Fibroblast of pulmonary artery (primary cell): ENCODE data around the gene NKAIN2.

Source experiments
- DNase-seq: peaks from one replicate; pipeline ENCODE4 v3.0.0-alpha.2; 2010; ENCODE audit warnings: low read depth
- H3K4me3 ChIP-seq: replicated peaks from 2 replicates; pipeline ENCODE4 v1.5.1; 2011; ENCODE audit warnings: low read depth, mild to moderate bottlenecking, control low read depth, low read length, moderate library complexity
- TF ChIP-seq, protein P1 (sequence below): IDR thresholded peaks from 2 replicates; pipeline ENCODE4 v1.5.1; 2011; ENCODE audit warnings: mild to moderate bottlenecking, control low read depth, low read length, inconsistent platforms; ENCODE audit errors: missing control alignments

NKAIN2 gene

DNA sequence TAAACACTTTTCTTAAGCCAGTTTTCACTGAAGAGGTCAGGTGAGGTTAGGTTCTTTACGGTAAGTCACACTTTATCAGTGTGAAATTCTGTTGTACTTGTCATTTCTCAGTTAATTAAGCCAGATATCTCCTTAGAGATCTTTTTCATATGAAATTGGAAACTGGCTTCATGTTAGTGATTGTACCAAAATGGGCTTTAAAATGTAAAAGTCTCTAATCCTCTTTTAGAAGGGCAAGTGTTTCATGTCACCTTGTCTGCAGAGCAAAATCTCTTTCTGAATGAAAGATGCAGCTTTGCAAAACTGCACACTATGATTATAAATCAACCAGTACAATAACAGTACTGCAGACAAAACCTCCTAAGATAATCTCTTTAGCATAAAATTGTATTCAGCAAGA is 949.3 kb downstream of the NKAIN2 start:
- no peak overlapping the region for H3K4me3 ChIP-seq
- DNase-seq, result no peak
- TF ChIP-seq, protein P1, sequence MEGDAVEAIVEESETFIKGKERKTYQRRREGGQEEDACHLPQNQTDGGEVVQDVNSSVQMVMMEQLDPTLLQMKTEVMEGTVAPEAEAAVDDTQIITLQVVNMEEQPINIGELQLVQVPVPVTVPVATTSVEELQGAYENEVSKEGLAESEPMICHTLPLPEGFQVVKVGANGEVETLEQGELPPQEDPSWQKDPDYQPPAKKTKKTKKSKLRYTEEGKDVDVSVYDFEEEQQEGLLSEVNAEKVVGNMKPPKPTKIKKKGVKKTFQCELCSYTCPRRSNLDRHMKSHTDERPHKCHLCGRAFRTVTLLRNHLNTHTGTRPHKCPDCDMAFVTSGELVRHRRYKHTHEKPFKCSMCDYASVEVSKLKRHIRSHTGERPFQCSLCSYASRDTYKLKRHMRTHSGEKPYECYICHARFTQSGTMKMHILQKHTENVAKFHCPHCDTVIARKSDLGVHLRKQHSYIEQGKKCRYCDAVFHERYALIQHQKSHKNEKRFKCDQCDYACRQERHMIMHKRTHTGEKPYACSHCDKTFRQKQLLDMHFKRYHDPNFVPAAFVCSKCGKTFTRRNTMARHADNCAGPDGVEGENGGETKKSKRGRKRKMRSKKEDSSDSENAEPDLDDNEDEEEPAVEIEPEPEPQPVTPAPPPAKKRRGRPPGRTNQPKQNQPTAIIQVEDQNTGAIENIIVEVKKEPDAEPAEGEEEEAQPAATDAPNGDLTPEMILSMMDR, result no peak

DNA sequence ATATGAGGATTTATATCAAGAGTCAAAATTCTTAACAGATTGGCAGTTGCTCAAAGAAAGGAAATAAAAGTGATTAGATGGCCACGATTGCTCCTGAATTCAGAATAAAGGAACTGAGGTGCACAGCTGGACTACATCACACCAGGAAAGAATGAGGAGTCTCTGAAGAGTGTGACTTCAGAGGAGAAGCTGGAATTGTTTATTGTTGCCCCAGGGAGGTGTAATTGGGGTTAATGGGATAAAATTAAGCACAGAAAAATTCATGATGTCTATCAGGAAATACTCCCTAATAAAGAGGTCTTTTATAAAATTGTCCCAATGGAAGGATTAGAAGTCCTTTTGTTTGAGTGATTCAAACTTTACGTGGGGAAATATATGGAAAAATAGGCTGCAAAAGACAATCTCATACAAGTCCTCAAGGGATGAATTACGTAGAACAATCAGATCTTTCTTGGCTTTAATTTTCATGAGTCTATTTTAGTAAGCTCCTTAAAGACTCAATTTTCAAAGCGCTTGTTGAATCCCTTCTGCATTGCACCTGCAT is 950.0 kb downstream of the NKAIN2 start:
- DNase-seq, result no peak
- TF ChIP-seq, protein P1, result no peak
- H3K4me3 ChIP-seq, result no peak overlapping the region

DNA sequence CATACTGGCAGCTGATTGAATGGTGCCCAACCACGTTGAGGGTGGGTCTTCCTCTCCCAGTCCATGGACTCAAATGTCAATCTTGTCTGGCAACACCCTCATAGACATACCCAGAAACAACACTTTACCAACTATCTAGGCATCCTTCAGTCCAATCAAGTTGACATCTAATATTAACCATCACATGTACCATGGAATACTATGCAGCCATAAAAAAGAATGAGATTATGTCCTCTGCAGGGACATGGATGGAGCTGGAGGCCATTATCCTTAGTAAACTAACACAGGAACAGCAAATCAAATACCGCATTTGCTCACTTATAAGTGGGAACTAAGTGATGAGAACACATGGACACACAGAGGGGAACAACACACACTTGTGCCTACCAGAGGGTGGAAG is 951.7 kb downstream of the NKAIN2 start:
- TF ChIP-seq, protein P1, result no peak
- no peak overlapping the region for H3K4me3 ChIP-seq
- no peak for DNase-seq

DNA sequence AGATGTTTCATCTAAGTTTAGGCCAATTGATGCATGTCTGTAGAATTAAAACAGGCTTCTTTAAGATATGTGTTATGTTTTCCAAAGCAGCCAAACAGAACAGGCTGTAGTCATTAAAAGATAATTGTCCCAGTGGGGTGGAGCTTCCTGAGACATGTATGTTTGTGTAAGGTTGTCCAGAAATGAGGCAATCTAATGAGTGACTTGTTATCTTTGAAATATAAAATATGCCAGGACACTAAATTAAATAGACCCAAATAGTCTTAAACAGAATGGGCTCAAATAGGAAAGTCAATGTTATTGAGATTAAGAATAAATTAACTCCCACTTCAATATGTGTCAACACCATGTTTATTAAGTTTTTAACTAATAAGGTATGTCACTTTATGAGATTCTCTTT is 953.9 kb downstream of the NKAIN2 start:
- TF ChIP-seq, protein P1, result no peak
- H3K4me3 ChIP-seq, result no peak overlapping the region
- no peak for DNase-seq

DNA sequence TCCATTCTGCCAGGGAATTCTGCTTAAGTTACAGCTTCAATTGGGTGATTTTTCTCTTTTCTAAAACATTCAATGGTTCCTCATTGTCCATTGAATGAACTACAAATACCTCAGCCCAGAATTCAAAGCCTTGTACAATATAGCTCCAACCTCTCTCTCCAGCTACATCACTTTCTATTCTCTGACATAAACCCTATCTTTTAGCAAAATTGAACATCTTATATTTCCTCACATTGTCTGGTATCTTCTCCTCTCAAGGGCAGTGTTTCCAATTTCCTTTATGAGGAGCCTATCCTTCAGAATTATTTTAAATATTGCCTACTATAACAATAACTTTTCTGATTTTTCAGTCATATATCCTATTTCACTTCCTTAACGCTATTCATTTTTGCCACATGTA is 955.0 kb downstream of the NKAIN2 start:
- no peak for DNase-seq
- TF ChIP-seq, protein P1, result no peak

DNA sequence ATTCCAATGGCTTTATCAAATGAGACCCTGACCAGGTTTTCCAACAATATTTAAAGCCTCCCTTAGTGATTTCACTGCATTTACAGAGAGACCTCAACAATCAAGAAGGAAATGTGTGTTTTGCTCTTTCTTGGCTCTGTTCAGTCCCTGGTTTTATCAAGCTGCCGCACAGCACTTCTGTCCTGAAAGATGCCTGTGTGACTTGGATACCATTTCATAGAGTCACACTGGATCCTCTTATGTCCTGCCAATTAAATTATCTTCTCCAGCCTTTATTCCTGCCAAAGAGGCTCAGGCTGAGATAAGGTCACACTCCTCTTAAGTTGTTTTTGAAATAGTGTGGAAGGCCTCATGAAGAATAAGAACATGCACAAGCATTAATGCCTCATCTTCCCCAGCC is 961.6 kb downstream of the NKAIN2 start:
- TF ChIP-seq, protein P1, result no peak
- no peak overlapping the region for H3K4me3 ChIP-seq
- DNase-seq, result no peak

More for the DNA sequence above, 955.0 kb downstream of the NKAIN2 start:
- no peak overlapping the region for H3K4me3 ChIP-seq

DNA sequence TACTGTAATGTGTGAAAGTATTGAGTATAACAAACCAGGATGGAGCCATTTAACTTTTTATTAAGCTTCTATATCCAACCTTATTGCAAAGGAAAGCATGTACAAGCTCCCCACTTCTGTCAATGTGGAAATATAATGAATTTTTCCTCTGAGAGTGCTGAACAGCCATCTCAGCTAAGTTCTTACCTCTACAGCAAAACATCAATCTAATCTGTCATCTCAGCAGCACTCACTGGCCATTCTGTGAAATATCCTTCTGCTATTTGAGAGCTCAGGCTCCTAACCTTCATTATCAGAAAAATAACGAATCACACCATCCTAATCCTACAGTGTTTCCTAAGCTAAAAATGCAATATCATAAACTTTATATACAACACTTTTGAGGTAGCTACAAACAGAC is 964.6 kb downstream of the NKAIN2 start:
- DNase-seq, result no peak
- TF ChIP-seq, protein P1, result no peak
- H3K4me3 ChIP-seq, result no peak overlapping the region
